ENCODE results near the gene BCAS3.

DNA sequence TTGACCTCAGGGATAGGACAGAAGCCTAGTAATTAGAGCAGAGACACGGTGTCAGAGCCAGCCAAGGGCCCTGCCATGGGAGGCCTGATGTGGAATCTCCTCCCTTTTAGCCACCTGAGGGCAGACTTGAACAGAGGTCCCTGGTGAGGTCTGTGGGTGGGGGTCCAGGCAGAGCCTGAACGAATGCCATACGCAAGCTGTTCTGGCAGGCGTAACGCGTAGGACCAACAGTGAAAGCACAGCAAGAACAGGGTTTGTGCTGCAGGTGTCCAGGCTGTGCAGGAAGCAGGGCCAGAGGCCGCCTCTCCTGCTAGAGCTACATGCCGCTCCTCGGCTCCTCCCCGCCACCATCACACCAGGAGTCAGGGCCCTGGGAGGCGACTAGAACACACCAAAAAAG lies 640.1 kb downstream of the BCAS3 start:
- TF ChIP-seq, protein P1, sequence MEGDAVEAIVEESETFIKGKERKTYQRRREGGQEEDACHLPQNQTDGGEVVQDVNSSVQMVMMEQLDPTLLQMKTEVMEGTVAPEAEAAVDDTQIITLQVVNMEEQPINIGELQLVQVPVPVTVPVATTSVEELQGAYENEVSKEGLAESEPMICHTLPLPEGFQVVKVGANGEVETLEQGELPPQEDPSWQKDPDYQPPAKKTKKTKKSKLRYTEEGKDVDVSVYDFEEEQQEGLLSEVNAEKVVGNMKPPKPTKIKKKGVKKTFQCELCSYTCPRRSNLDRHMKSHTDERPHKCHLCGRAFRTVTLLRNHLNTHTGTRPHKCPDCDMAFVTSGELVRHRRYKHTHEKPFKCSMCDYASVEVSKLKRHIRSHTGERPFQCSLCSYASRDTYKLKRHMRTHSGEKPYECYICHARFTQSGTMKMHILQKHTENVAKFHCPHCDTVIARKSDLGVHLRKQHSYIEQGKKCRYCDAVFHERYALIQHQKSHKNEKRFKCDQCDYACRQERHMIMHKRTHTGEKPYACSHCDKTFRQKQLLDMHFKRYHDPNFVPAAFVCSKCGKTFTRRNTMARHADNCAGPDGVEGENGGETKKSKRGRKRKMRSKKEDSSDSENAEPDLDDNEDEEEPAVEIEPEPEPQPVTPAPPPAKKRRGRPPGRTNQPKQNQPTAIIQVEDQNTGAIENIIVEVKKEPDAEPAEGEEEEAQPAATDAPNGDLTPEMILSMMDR (IDR thresholded peaks at IDR 0.05) = no peak
- TF ChIP-seq POLR2A (IDR thresholded peaks at IDR 0.05) = no peak

Measured in body of pancreas (tissue), 4 donors.